HL-60/S4 treated with phorbol 12-myristate 13-acetate at 8.2 ng/mL for 4 days and 3 days (cell line): ENCODE results near the gene FCSK.
"Not testable (repeated sequence)": the region's sequence is repeated elsewhere in the genome, so short reads cannot be mapped to it uniquely, and the experiment has no call there.

ENCODE experiments used
- in situ Hi-C: fragments of 300-500 bp; cut with MboI; formaldehyde crosslinking; loops from 2 replicates; pipeline ENCODE4 v1.15.0; 2022; ENCODE audit warnings: low sequenced_read_pairs

The FCSK gene

DNA sequence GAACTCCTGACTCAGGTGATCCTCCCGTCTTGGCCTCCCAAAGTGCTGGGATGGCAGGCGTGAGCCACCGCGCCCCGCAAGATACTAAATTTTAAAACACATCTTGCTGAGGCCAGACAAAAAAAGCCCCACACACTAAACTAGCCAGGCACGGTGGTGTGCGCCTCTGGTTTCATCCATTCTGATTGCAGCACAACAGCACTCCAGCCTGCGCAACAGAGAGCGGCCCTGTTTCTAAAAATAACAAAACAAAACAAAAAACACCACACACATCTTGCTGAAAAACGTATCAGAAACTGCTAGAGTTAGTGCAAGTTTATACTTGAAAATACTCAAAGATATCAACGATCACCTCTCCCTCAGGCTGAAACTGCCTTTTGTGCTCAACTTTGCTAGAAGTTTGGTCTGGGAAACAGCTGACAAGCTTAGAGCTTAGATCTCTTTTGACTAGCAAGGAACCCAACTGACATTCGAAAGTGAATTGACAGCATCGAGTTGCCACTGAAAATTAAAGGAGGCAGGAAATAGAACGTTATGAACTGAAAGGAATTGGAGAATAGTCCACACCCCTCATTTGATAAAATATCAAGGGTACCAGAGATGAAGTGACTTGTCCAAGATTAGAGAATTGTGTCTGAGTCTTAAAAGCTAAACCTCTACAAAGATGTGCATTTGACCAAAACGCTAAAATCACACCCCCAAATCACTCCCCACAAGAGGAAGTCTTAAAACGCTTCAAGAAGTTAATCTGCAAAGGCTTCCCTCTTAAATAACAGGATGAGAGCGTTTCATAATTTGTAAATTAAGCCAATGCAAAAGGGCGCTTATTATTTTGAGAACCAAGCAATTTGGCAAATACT lies 68.1 kb downstream of the FCSK start:
- in situ Hi-C loops: no loop called here

DNA sequence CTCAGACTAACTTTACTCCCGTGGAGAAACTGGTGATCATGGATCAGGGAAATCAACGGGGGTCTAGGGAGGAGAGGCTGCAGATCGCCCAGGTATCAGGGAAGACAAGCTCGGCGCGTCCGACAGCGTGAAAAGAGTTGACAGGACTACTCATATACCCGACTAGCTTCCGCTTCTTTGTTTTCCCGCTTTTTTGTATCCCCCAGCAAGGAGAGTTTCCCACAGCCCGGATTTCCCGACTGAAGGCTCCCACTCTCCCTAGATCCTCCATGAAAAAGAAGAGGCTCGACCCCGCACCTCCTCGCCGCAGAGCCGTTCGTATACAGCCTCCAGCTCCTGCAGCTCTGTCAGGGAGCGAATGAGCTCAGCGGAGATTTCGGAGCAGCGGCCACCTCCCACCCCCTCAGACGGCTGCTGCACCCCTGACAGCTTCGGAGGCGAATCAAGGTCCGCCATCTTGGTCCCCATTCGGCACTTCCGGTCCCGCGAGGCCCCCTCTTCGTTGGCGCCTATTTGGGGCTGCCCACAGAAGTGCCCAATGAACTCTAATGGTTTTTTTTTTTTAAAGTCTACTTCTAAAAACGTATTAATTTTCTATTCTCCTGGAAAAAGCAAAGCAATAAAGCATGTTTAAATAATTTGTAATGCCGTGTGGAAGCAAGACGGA lies 68.8 kb downstream of the FCSK start, which contains the start of gene COG4:
TSS of gene COG4 (minus strand) at position 479 of the 667 bp plus-strand sequence. CDS start at position 468, 11 bp downstream.
- in situ Hi-C loops: no loop called here

DNA sequence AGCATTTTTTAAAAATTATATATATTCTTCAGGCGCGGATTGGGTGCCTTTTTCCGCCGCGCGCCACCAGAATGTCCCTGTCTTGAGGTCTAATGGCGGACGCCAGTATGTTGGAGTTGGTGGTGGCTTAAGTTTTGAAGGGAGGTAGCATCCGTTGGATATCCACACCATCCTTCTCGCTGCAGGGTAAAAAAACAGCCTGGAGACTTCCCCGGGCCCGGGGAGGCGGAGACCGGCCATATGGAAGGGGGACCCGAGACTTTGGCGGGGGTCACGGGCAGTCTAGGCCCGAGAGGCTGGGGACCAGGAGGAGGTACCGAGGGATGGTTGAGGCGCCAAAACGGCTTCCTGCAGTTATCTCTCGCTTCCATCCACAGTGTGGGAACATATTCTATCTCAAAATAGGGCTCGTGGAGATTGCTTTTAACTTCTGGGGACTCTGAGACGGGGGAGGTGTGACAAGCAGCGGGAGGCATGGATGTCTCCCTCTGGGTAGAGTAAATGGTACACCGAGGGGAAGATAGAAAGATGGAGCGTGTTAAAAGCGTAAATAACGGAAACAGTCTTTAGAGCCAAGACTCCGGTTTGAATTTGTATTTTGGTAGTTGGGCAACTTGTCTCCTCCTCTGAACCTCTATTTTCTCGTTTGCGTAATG lies 69.5 kb downstream of the FCSK start, which contains the start of gene SF3B3:
TSS of gene SF3B3 (plus strand) at position 74 of the 656 bp plus-strand sequence. CDS start 2,841 bp downstream, outside the sequence.
- in situ Hi-C loops: no loop called here

DNA sequence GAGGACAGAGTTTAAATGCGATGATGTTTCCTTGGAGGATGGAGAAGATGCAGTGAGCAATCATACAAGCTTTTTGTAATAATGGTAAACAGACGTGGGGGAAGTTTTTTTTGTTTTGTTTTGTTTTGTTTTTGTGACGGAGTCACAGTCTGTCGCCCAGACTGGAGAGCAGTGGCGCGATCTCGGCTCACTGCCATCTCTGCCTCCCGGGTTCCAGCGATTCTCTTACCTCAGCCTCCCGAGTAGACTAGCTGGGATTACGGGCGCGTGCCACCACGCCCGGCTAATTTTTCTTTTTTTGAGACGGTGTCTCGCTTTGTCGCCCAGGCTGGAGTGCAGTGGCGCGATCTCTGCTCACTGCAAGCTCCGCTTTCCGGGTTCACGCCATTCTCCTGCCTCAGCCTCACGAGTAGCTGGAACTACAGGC lies 70.0 kb downstream of the FCSK start:
- in situ Hi-C loops: not testable (repeated sequence)

DNA sequence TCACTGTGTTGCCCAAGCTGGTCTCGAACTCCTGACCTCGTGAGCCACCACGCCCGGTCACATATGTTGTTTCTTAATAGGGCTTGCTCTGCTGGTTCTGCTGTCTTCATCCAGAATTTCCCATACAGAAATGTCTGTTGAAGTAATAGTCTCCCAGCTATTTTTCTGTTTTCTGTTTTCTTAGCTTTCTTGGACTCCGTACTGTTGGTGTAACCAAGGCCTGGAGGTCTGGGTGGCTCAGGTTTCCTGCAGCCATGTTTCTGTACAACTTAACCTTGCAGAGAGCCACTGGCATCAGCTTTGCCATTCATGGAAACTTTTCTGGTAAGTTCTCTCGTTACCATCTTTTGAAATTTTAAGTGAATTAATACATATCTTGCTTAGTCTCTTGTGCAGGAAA lies 72.0 kb downstream of the FCSK start:
- in situ Hi-C loops: no loop called here

DNA sequence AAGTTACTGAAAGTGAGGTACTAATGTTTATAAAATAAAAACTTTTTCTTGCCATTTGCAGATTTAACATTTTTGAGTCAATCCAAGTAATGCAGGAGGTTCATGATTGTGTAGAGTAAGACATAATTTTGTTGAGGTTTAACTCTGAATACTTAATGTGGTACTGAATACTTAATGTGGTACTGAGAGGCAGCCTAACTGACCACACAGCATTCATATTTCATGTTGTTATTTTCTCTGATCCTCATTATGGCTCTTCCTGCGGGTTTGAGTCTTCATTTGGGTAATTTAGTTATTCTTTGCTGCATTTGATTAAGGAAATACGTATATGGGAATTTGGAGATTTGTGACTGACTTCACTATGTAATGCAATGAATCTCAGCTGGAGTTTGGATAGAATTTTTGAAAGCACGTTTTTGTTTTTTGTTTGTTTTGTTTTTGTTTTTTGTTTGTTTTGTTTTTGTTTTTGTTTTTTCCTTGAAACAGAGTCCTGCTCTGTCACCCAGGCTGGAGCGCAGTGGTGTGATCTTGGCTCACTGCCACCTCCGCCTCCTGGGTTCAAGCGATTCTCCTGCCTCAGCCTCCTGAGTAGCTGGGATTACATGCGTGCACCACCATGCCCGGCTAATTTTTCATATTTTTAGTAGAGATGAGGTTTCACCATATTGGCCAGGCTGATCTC lies 73.1 kb downstream of the FCSK start:
- in situ Hi-C loops: no loop called here

DNA sequence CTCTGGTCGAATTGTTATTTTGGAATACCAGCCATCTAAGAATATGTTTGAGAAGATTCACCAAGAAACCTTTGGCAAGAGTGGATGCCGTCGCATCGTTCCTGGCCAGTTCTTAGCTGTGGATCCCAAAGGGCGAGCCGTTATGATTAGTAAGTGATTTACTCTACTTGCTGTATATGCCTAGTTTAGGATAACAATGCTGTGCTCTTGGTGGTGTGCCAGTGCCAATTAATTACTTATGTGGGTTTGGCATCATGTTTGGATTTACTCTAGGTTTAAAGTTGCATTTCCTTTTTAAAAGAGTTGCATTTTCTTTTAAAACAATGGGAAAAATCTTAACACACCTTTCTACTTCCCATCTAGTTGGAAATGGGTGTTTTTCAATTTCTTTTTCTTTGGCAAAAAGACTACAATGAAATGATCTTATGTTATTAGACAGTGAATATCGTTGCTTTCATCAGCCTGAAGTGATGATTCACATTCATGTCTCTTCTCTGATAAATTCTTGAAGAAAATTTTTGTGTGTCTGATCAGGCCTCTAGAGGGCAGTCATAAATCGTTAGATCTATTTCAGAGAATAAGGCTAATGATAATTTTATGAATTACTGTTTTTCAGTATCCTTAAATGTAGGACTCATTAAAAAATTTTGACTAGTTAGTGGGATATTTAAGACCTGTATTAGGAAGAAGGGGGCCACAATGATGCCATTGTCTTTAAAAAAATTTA lies 74.8 kb downstream of the FCSK start:
- in situ Hi-C loops: no loop called here
